Middle frontal gyrus (tissue), 1 donor: ENCODE results near the gene ACOXL.
"Not testable (repeated sequence)": the region's sequence is repeated elsewhere in the genome, so short reads cannot be mapped to it uniquely, and the experiment has no call there.

Experiments
- DNase-seq: peaks from one replicate; pipeline ENCODE4 v3.0.0-alpha.2; 2015; ENCODE audit warnings: low spot score; ENCODE audit errors: extremely low spot score

The ACOXL gene

GRCh38 chr2:110853948-110854347, 121.6 kb downstream of the ACOXL start:
- DNase-seq: no peak

- DNase-seq: no peak
Observed at GRCh38 chr2:110854355-110855081, 122.1 kb downstream of the ACOXL start.

- not testable (repeated sequence) for DNase-seq
Observed at GRCh38 chr2:110855841-110856240, 123.5 kb downstream of the ACOXL start.

GRCh38 chr2:110858135-110858725, 125.9 kb downstream of the ACOXL start:
- no peak for DNase-seq

- DNase-seq: no peak
Observed at GRCh38 chr2:110858993-110859701, 126.8 kb downstream of the ACOXL start.

GRCh38 chr2:110860630-110861029, 128.3 kb downstream of the ACOXL start:
- no peak for DNase-seq

GRCh38 chr2:110861616-110862260, 129.4 kb downstream of the ACOXL start:
- DNase-seq: no peak

- no peak for DNase-seq
Observed at GRCh38 chr2:110863726-110864125, 131.4 kb downstream of the ACOXL start.

GRCh38 chr2:110864176-110864575, 131.8 kb downstream of the ACOXL start:
- DNase-seq: no peak

- no peak for DNase-seq
Observed at GRCh38 chr2:110864731-110865130, 132.4 kb downstream of the ACOXL start.

- DNase-seq: no peak
Observed at GRCh38 chr2:110865188-110865587, 132.8 kb downstream of the ACOXL start.

GRCh38 chr2:110866045-110866444, 133.7 kb downstream of the ACOXL start:
- DNase-seq: no peak

GRCh38 chr2:110866466-110866865, 134.1 kb downstream of the ACOXL start:
- no peak for DNase-seq

GRCh38 chr2:110867078-110867477, 134.7 kb downstream of the ACOXL start:
- no peak for DNase-seq

GRCh38 chr2:110868971-110869370, 136.6 kb downstream of the ACOXL start:
- DNase-seq: no peak

- DNase-seq: no peak
Observed at GRCh38 chr2:110869472-110870446, 137.4 kb downstream of the ACOXL start.

- DNase-seq: no peak
Observed at GRCh38 chr2:110870545-110870944, 138.2 kb downstream of the ACOXL start.

- DNase-seq: no peak
Observed at GRCh38 chr2:110871637-110872036, 139.3 kb downstream of the ACOXL start.

- DNase-seq: no peak
Observed at GRCh38 chr2:110872521-110872920, 140.1 kb downstream of the ACOXL start.

- no peak for DNase-seq
Observed at GRCh38 chr2:110873056-110873502, 140.7 kb downstream of the ACOXL start.
